ENCODE results near the gene ANKHD1. TPM values are rescaled to one million over a fixed set of nuclear protein-coding genes. Genes with fewer than 3 reads are reported as not detected.

ANKHD1 gene
- total and polyA plus RNA-seq, 2 donors (not counting 1 experiment from before 2014, with no cell fraction given) = 45.4 to 74.5 TPM

DNA sequence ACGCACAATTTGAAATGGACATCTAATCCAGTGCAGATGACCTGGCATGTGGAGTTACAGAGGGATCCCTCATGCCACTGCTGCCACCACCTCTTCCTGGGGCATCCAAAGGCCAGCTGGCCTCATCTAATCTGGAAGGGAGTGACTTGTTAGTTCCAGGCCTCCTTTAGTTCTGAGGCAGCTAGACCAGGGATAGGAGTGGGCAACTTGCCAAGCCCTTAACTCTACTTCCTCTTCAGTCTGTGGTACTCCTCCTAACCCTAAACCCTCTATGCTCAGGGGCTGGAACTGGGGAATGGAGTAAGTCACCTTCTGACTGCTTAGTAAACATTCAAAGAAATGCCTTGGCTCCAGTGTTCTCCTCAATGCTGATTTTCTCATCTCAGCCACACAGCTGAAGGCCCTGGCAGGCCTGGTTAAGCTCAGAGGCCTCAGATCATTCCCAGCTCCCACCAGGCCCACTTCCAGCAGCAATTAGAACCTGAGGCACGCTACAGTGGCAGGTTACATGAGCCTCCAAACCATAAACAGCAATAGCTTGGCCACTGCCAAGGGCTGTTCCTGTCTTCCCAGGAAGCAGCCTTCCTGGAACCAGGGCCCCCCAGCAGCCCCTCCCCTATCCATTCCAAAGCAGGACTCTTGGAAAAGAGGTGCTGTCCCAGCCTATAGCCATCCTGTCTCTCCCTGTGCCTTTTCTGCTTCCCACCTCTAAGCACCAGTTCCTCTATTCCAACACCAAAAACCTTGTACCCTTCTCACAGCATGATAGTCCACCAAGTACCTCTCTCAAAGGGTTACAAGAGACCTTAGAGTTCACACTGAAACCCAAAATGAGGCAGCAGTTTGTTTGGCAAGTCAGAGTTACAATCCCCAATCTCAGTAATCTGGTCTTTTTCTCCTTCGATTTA is 147.9 kb downstream of the ANKHD1 start:
- no peak overlapping the region for H3K9ac ChIP-seq (ENCODE audit: insufficient read depth, low read length)
- peaks cover 21% of the 10 kb centered on the region for H3K36me3 ChIP-seq (ENCODE audit: control insufficient read depth, insufficient read depth, low read length)
- no peaks in the 10 kb centered on the region for H3K27me3 ChIP-seq (ENCODE audit: control insufficient read depth, insufficient read depth, low read length)
- H3K79me2 ChIP-seq (ENCODE audit: control insufficient read depth, insufficient read depth, low read length) = peaks cover 20% of the 10 kb centered on the region
- H4K20me1 ChIP-seq (ENCODE audit: control insufficient read depth, extremely low read depth, insufficient read depth, low read length) = peaks cover 2% of the 10 kb centered on the region
- no peak for TF ChIP-seq EZH2 (IDR thresholded peaks at IDR 0.05; ENCODE audit: low read length, missing control alignments)
- TF ChIP-seq, protein P1, sequence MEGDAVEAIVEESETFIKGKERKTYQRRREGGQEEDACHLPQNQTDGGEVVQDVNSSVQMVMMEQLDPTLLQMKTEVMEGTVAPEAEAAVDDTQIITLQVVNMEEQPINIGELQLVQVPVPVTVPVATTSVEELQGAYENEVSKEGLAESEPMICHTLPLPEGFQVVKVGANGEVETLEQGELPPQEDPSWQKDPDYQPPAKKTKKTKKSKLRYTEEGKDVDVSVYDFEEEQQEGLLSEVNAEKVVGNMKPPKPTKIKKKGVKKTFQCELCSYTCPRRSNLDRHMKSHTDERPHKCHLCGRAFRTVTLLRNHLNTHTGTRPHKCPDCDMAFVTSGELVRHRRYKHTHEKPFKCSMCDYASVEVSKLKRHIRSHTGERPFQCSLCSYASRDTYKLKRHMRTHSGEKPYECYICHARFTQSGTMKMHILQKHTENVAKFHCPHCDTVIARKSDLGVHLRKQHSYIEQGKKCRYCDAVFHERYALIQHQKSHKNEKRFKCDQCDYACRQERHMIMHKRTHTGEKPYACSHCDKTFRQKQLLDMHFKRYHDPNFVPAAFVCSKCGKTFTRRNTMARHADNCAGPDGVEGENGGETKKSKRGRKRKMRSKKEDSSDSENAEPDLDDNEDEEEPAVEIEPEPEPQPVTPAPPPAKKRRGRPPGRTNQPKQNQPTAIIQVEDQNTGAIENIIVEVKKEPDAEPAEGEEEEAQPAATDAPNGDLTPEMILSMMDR (conservative IDR thresholded peaks at IDR 0.05 in 1 of 2, IDR thresholded peaks at IDR 0.05 in 1 of 2; ENCODE audit: low read depth in 1 of 2, low read length in 2 of 2) = no peak
- no peak overlapping the region for H3K27ac ChIP-seq (ENCODE audit: insufficient read depth, low read length)
- no peak overlapping the region for H2AFZ ChIP-seq (ENCODE audit: low read length)
- DNase-seq (ENCODE audit: low read depth in 2 of 2) = peak; percentile 33 to 49
- H3K9me3 ChIP-seq (ENCODE audit: control insufficient read depth, insufficient read depth, low read depth, low read length) = no peaks in the 10 kb centered on the region
- peaks cover 15% of the 10 kb centered on the region for H3K4me1 ChIP-seq (ENCODE audit: control insufficient read depth, extremely low read depth, insufficient read depth, low read length)
- no peak overlapping the region for H3K4me3 ChIP-seq (replicated peaks in 1 of 4; ENCODE audit: control extremely low read depth in 1 of 4, insufficient read depth in 1 of 4, low read depth in 3 of 4, low read length in 4 of 4)
- H3K4me2 ChIP-seq (ENCODE audit: extremely low read depth, insufficient read depth, low read length) = no peak overlapping the region

DNA sequence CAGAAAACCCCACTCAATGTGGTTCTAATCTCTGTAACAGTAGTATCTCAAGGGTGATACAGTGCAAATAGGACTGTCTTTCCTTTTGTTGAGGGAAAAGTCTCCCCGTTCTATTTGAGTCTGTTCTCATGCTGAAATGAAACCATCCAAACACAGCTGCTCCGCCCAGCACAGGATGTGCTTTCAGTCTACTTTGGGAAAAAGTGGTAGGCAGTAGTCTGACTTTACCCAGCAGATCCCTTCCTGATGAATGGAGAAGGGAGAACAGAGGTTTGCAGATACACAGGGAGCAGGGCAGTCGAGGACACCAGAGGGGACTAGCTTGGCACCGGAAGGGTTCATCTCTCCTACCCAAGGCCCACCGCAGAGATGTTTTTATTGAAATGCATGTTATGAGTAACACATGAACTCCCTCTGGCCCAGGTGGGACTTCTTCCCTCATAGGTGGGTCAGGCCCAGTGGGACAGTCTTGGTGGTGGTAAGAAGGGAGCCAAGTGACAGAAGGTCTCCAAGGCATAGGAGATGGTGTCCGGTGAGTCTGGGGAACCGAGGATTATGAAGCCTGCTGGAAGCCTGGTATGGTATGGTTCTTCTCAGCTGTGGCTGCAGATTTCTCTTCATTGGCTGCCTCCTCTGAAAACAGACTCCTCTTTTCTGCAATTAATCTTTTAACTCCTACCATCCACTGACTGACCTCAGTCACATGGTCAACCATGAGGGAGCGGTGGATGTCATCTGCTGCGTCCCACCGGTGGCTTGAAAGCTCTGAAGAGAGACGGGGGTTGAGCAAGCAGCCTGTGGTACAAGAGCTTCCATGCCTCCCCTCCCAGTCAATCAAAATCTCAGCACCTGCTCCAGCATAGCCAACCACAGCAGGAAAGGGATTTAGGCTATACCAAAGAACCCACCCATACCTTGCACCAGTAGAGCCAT is 148.8 kb downstream of the ANKHD1 start:
- Histone ChIP-seq H3K9me3 (ENCODE audit: control insufficient read depth, insufficient read depth, low read depth, low read length) (no peaks in the 10 kb centered on the region), H2AFZ (ENCODE audit: low read length) (no peak overlapping the region), H3K27me3 (ENCODE audit: control insufficient read depth, insufficient read depth, low read length) (no peaks in the 10 kb centered on the region), H3K79me2 (ENCODE audit: control insufficient read depth, insufficient read depth, low read length) (peaks cover 25% of the 10 kb centered on the region), H4K20me1 (ENCODE audit: control insufficient read depth, extremely low read depth, insufficient read depth, low read length) (peaks cover 2% of the 10 kb centered on the region), H3K4me3 (replicated peaks in 1 of 4; ENCODE audit: control extremely low read depth in 1 of 4, insufficient read depth in 1 of 4, low read depth in 3 of 4, low read length in 4 of 4) (no peak overlapping the region), H3K27ac (ENCODE audit: insufficient read depth, low read length) (no peak overlapping the region), H3K36me3 (ENCODE audit: control insufficient read depth, insufficient read depth, low read length) (peaks cover 21% of the 10 kb centered on the region), H3K9ac (ENCODE audit: insufficient read depth, low read length) (no peak overlapping the region), H3K4me2 (ENCODE audit: extremely low read depth, insufficient read depth, low read length) (no peak overlapping the region), H3K4me1 (ENCODE audit: control insufficient read depth, extremely low read depth, insufficient read depth, low read length) (peaks cover 15% of the 10 kb centered on the region)
- no peak for DNase-seq (ENCODE audit: low read depth in 2 of 2)
- TF ChIP-seq, protein P1 (conservative IDR thresholded peaks at IDR 0.05 in 1 of 2, IDR thresholded peaks at IDR 0.05 in 1 of 2; ENCODE audit: low read depth in 1 of 2, low read length in 2 of 2) = no peak
- TF ChIP-seq EZH2 (IDR thresholded peaks at IDR 0.05; ENCODE audit: low read length, missing control alignments) = no peak

DNA sequence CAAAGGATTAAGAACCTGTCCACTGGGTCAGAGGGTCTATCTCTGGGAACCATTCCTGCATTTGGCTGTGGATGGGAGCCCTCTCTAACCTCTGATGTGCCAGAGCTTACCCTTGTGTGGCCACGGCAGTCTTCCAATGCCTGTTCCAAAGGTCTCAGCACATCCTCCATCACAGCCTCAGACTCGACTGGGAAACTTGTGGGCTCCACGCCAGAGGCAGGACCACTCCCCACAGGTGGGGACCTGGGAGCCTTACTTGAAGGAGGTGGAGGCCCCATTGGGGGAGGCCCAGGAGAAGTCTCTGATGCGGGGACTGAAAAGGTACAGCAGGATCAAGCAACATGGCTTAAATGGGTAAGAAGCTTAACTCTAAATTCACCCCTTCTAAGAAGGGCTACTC is 150.2 kb downstream of the ANKHD1 start:
- no peak overlapping the region for H3K4me3 ChIP-seq (replicated peaks in 1 of 4; ENCODE audit: control extremely low read depth in 1 of 4, insufficient read depth in 1 of 4, low read depth in 3 of 4, low read length in 4 of 4)
- H3K4me2 ChIP-seq (ENCODE audit: extremely low read depth, insufficient read depth, low read length) = no peak overlapping the region
- H4K20me1 ChIP-seq (ENCODE audit: control insufficient read depth, extremely low read depth, insufficient read depth, low read length) = peaks cover 2% of the 10 kb centered on the region
- no peaks in the 10 kb centered on the region for H3K27me3 ChIP-seq (ENCODE audit: control insufficient read depth, insufficient read depth, low read length)
- no peak overlapping the region for H3K27ac ChIP-seq (ENCODE audit: insufficient read depth, low read length)
- H3K4me1 ChIP-seq (ENCODE audit: control insufficient read depth, extremely low read depth, insufficient read depth, low read length) = peaks cover 15% of the 10 kb centered on the region
- no peaks in the 10 kb centered on the region for H3K9me3 ChIP-seq (ENCODE audit: control insufficient read depth, insufficient read depth, low read depth, low read length)
- no peak for DNase-seq (ENCODE audit: low read depth in 2 of 2)
- TF ChIP-seq, protein P1 (conservative IDR thresholded peaks at IDR 0.05 in 1 of 2, IDR thresholded peaks at IDR 0.05 in 1 of 2; ENCODE audit: low read depth in 1 of 2, low read length in 2 of 2) = no peak
- no peak for TF ChIP-seq EZH2 (IDR thresholded peaks at IDR 0.05; ENCODE audit: low read length, missing control alignments)
- no peak overlapping the region for H2AFZ ChIP-seq (ENCODE audit: low read length)
- H3K36me3 ChIP-seq (ENCODE audit: control insufficient read depth, insufficient read depth, low read length) = peaks cover 21% of the 10 kb centered on the region
- H3K9ac ChIP-seq (ENCODE audit: insufficient read depth, low read length) = no peak overlapping the region
- peaks cover 38% of the 10 kb centered on the region for H3K79me2 ChIP-seq (ENCODE audit: control insufficient read depth, insufficient read depth, low read length)

Data from fibroblast of lung (primary cell).